Ovary (tissue), 3 donors: ENCODE data around the gene P2RY13.

Source experiments
- POLR2A ChIP-seq: fragments of 450-650 bp; IDR thresholded peaks from one replicate; pipeline ENCODE4 v1.6.1; 2017; ENCODE audit warnings: antibody characterized with exemption, mild to moderate bottlenecking, moderate library complexity
- TF ChIP-seq, protein P1 (sequence below), 3 donors: fragments of 450-650 bp in 2 of 3; fragments of 200-600 bp in 1 of 3; IDR thresholded peaks; one replicate each; pipeline versions ENCODE4 v1.5.1 to v1.8.0; 2016 to 2022; ENCODE audit warnings: antibody characterized with exemption in 3 of 3, mild to moderate bottlenecking in 1 of 3
- donor health status: DM: no; HTN: no; CAD: no.

DNA sequence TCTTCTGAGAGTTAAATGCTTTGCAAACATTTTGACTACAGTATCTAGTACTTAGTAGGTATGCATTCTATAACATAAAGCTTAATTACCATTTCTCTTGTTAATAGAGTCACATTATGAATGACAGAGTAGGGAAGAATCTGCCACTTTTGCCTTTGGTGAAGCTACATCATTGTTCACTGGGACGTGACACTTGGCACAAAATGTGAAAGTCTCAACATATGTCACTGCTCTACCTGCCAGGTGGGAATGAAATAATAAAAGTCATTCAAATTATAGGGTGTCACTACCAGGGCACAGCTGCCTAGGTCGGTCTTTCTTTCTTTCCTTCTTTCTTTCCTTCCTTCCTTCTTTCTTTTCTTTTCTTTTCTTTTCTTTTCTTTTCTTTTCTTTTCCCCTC, 30.3 kb downstream of the P2RY13 start:
- TF ChIP-seq POLR2A: no peak
- TF ChIP-seq, protein P1, sequence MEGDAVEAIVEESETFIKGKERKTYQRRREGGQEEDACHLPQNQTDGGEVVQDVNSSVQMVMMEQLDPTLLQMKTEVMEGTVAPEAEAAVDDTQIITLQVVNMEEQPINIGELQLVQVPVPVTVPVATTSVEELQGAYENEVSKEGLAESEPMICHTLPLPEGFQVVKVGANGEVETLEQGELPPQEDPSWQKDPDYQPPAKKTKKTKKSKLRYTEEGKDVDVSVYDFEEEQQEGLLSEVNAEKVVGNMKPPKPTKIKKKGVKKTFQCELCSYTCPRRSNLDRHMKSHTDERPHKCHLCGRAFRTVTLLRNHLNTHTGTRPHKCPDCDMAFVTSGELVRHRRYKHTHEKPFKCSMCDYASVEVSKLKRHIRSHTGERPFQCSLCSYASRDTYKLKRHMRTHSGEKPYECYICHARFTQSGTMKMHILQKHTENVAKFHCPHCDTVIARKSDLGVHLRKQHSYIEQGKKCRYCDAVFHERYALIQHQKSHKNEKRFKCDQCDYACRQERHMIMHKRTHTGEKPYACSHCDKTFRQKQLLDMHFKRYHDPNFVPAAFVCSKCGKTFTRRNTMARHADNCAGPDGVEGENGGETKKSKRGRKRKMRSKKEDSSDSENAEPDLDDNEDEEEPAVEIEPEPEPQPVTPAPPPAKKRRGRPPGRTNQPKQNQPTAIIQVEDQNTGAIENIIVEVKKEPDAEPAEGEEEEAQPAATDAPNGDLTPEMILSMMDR (IDR thresholded peaks at IDR 0.05): no peak
